ENCODE data around the gene NOL7. TPM values are rescaled to one million over a fixed set of nuclear protein-coding genes. Genes with fewer than 3 reads are reported as not detected.
A peak's percentile ranks its signal among the peaks of the same experiment; 100 is the strongest.

NOL7 gene
- total and polyA plus RNA-seq, 2 of the 4 experiments (the other 2 are of a cell fraction), result 21.3 to 34.5 TPM

DNA sequence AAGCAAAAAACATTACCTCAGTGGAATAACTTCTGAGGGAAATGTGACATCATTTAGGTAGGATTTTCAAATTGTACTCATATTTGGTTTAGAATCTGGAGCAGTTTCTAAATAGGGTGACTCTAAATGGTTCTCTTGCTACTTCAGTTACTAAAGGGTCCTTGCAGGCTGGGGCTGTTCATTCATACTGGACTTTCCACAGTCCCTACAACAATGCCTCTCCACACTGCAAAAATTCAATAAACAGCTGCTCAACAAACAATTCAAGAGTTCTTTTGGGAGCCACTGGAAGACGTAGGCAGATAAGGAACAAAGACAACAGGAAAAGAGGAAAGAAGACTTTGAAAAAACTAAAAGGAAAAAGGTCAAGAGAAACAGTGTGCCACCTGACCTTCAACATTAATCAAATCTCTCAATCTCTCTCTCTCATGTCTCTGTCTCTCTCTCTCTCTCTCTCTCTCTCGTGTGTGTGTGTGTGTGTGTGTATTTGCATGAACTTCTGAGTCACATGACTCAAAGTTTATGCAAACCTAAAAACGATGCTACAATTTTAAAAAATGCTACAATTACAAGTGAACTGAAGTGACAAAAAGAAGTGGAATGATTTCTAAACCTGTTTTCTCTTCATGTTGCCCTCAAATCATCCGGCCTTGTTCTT lies 14.5 kb downstream of the NOL7 start:
- Histone ChIP-seq H3K4me2 (ENCODE audit: low read depth, low read length) (no peak overlapping the region), H2BK120ac (ENCODE audit: low read depth, low read length) (no peak overlapping the region), H2BK15ac (ENCODE audit: low read depth, low read length) (no peak overlapping the region), H3K9ac (ENCODE audit: low read depth, low read length) (no peak overlapping the region), H3K4me3 (ENCODE audit: insufficient read depth, low read depth, low read length) (no peak overlapping the region), H2AFZ (replicated peaks; ENCODE audit: low read length, poor library complexity) (no peak overlapping the region), H3K4ac (ENCODE audit: low read depth, low read length) (no peak overlapping the region), H4K5ac (ENCODE audit: low read depth, low read length) (no peak overlapping the region), H4K20me1 (ENCODE audit: insufficient read depth, low read length) (no peaks in the 10 kb centered on the region), H3K18ac (ENCODE audit: low read depth, low read length) (no peak overlapping the region), H3K36me3 (ENCODE audit: control insufficient read depth, insufficient read depth, low read length) (peaks cover 17% of the 10 kb centered on the region), H3K4me1 (ENCODE audit: control insufficient read depth, insufficient read depth, low read length) (no peaks in the 10 kb centered on the region), H3K23ac (ENCODE audit: low read depth, low read length) (0 out of 2 replicates have a peak overlapping the region, but pooled peaks have one; percentile 42), H3K27me3 (ENCODE audit: control insufficient read depth, insufficient read depth, low read length) (no peaks in the 10 kb centered on the region), H2BK5ac (ENCODE audit: low read depth, low read length, poor library complexity, severe bottlenecking) (no peak overlapping the region), H3K27ac (ENCODE audit: insufficient read depth, low read length) (no peak overlapping the region), H3K79me1 (ENCODE audit: low read depth in 1 of 2, low read length in 2 of 2) (peaks cover 3 to 12% of the 10 kb centered on the region in 2 experiments; a peak in 3 of 4 replicates), H3K56ac (ENCODE audit: extremely low read depth, insufficient read depth, low read length) (no peak overlapping the region), H3K14ac (replicated peaks; ENCODE audit: low read depth, low read length) (no peak overlapping the region), H2BK20ac (ENCODE audit: low read depth, low read length) (no peak overlapping the region), H3K9me1 (ENCODE audit: insufficient read depth, low read length) (no peaks in the 10 kb centered on the region), H2AK5ac (ENCODE audit: low read depth, low read length) (no peak overlapping the region), H4K8ac (ENCODE audit: low read depth in 2 of 2, low read length in 2 of 2) (no peak overlapping the region), H2AK9ac (replicated peaks; ENCODE audit: low read depth, low read length, poor library complexity) (no peak overlapping the region), H4K91ac (ENCODE audit: insufficient read depth, low read depth, low read length) (no peak overlapping the region), H3K9me3 (ENCODE audit: control insufficient read depth, insufficient read depth, low read length) (no peaks in the 10 kb centered on the region)
- ChIA-PET CTCF (interaction anchor here (1.3 kb wide), 1 partner anchor 15 kb away, joined by 3 read pairs; the partner anchor contains the start of gene NOL7), POLR2A (ENCODE audit: unreplicated experiment) (no interaction called here)
- TF ChIP-seq MAZ (IDR thresholded peaks at IDR 0.05; ENCODE audit: borderline replicate concordance, low read depth, low read length) (no peak), MXI1 (IDR thresholded peaks at IDR 0.05; ENCODE audit: borderline replicate concordance, low read depth, low read length) (no peak), RFX5 (IDR thresholded peaks at IDR 0.05; ENCODE audit: low read depth, low read length) (no peak), NFE2L2 (IDR thresholded peaks at IDR 0.05; ENCODE audit: low read depth, low read length) (no peak), MAFK (IDR thresholded peaks at IDR 0.05; ENCODE audit: low read depth, low read length) (no peak), RCOR1 (IDR thresholded peaks at IDR 0.05; ENCODE audit: insufficient replicate concordance, low read length) (no peak)
- TF ChIP-seq, protein P1, sequence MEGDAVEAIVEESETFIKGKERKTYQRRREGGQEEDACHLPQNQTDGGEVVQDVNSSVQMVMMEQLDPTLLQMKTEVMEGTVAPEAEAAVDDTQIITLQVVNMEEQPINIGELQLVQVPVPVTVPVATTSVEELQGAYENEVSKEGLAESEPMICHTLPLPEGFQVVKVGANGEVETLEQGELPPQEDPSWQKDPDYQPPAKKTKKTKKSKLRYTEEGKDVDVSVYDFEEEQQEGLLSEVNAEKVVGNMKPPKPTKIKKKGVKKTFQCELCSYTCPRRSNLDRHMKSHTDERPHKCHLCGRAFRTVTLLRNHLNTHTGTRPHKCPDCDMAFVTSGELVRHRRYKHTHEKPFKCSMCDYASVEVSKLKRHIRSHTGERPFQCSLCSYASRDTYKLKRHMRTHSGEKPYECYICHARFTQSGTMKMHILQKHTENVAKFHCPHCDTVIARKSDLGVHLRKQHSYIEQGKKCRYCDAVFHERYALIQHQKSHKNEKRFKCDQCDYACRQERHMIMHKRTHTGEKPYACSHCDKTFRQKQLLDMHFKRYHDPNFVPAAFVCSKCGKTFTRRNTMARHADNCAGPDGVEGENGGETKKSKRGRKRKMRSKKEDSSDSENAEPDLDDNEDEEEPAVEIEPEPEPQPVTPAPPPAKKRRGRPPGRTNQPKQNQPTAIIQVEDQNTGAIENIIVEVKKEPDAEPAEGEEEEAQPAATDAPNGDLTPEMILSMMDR (conservative IDR thresholded peaks at IDR 0.05; ENCODE audit: low read depth, low read length), result no peak
- TF ChIP-seq, protein P2, sequence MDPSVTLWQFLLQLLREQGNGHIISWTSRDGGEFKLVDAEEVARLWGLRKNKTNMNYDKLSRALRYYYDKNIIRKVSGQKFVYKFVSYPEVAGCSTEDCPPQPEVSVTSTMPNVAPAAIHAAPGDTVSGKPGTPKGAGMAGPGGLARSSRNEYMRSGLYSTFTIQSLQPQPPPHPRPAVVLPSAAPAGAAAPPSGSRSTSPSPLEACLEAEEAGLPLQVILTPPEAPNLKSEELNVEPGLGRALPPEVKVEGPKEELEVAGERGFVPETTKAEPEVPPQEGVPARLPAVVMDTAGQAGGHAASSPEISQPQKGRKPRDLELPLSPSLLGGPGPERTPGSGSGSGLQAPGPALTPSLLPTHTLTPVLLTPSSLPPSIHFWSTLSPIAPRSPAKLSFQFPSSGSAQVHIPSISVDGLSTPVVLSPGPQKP (IDR thresholded peaks at IDR 0.05; ENCODE audit: borderline replicate concordance, low read depth, low read length), result no peak
- TF ChIP-seq, protein P3, sequence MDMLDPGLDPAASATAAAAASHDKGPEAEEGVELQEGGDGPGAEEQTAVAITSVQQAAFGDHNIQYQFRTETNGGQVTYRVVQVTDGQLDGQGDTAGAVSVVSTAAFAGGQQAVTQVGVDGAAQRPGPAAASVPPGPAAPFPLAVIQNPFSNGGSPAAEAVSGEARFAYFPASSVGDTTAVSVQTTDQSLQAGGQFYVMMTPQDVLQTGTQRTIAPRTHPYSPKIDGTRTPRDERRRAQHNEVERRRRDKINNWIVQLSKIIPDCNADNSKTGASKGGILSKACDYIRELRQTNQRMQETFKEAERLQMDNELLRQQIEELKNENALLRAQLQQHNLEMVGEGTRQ (IDR thresholded peaks at IDR 0.05; ENCODE audit: low read depth, low read length), result no peak
- no CpG with 5 or more reads among the region's 4 CpGs for WGBS, 2 experiments (ENCODE audit: extremely low coverage in 2 of 2, insufficient read length in 1 of 2)
- intact Hi-C loops (cut with micrococcal nuclease), result loop anchor here (5.0 to 10.0 kb wide), 2 partner anchors 38 to 165 kb away; no protein-coding TSS in a partner anchor
- dilution Hi-C loops (cut with HindIII; ENCODE audit: low sequenced_read_pairs, unreplicated experiment), result no loop called here
- DNase-seq (no peak), ATAC-seq (ENCODE audit: low read depth) (no peak)
- no TSS peak for BruUV-seq (replicated peaks)
- in situ Hi-C loops (cut with MboI; ENCODE audit: low sequenced_read_pairs), result no loop called here

Data from IMR-90 (cell line).